HG03025 (cell line): ENCODE measurements around the gene ZNF438.
"Not testable (repeated sequence)": the region's sequence is repeated elsewhere in the genome, so short reads cannot be mapped to it uniquely, and the experiment has no call there.

Experiments
- ATAC-seq: cut with Tn5 transposase; IDR thresholded peaks from one replicate; pipeline ENCODE4 v1.9.1; 2021; ENCODE audit warnings: mild to moderate bottlenecking, moderate library complexity; ENCODE audit not compliant: unreplicated experiment, low FRiP score

Gene ZNF438

GRCh38 chr10:30818854-30819253 lies 212.8 kb downstream of the ZNF438 start:
- no peak for ATAC-seq

DNA sequence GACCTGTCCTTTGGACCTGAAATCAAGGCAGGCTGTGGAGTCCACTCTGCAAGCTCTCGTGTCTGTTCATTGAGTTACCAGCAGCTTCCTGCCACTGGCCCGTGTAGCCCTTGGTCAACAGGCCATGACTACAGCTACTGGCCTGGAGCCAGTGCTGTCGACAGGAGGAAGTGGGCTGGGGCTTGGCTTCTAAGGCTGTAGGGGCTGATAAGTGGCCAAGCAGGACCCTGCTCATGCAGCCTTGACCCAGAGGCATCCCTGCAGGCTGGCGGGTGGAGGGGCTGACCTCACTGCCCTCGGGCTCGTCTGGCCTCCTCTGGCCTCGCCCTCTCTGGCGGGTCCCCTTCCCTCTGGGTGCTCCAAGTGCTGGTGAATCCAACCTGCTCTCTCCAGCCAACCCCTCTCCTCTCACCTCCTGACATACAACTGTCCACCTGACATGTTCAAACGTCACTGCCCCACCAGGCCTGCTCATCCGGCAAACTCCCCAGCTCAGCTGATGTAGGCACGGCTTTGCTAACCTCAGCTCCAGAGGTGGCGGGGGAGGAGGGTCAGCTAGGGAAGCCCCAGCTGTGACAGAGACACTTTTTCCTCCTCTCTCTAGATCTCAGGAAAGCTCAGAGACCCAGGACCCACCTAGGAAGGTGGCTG lies 213.5 kb downstream of the ZNF438 start:
- no peak for ATAC-seq

DNA sequence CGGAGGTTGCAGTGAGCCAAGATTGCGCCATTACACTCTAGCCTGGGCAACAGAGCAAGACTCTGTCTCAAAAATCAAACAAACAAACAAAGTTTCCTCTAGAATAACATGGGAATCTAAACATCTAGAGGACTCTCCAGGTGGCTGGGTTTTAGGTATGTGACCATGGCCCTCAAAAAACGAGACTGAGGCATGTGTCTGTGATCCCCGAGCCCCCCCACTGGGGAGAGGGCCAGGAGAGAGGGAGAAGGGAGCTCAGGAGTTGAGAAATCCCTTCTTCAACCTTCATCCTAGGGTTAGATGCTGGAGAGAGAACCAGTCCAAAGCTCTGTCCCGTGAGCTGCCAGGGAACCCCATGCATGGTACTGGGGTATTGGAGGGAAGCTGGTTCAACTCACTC lies 214.1 kb downstream of the ZNF438 start:
- ATAC-seq: no peak

DNA sequence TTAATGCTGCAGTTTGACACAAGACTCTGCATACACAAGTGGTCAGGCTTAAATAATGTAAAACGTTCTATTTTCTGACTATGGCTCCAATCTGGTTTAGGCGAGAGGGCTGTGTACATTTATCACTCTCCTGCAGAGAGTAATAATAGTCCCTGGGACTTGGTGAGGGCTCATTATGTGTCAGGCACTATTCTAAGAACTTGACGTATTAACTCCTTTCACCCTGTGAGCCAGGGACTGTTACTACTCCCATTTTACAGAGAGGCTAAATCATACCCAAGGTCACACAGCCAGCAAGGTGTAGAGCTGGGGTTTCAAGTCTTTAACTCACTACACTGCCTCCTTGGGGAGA lies 214.9 kb downstream of the ZNF438 start:
- no peak for ATAC-seq

GRCh38 chr10:30816159-30816819 lies 215.4 kb downstream of the ZNF438 start:
- ATAC-seq: no peak

GRCh38 chr10:30813872-30814481 lies 217.7 kb downstream of the ZNF438 start:
- no peak for ATAC-seq

- ATAC-seq: no peak
These were observed 219.4 kb downstream of the ZNF438 start for GRCh38 chr10:30812018-30812851.

DNA sequence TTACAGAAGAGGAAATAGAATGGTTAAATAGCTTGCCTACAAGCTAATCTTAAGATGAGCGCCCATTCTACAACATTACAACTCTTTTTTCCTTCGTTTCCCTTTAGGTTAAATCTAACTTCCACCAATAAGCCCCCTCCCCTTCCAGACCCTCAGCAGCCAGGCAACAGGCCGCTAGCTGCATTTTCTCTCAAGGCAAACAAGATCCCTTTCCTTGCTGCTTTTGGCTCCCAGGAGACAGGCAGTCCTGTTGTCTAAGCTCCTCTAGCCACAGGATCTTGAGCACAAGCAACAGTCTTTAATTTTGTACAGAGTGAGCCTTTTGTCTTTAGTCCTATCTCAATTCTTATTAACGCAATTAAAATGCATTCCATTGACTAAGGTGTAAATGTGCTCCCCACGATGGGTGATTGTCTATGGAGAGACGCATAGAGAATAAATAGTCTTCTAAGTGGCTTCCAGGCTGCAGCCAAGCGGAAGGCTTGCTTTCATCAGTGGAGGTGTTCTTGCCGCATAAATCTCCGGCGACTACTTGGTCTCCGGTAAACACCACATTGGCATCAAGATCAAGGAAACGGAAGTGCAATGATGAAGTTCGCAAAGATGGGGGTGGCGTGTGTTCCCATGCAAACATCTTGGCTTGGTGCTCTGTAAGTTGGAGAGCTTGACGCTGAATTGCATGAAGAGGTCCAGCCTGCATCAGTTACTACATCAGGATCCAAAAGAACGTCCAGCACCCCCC lies 220.2 kb downstream of the ZNF438 start:
- no peak for ATAC-seq

GRCh38 chr10:30810416-30810815 lies 221.2 kb downstream of the ZNF438 start:
- ATAC-seq: no peak

- no peak for ATAC-seq
These were observed 224.8 kb downstream of the ZNF438 start for GRCh38 chr10:30806850-30807249.

- no peak for ATAC-seq
These were observed 226.6 kb downstream of the ZNF438 start for GRCh38 chr10:30805061-30805460.

GRCh38 chr10:30804478-30805055 lies 227.1 kb downstream of the ZNF438 start:
- ATAC-seq: no peak

DNA sequence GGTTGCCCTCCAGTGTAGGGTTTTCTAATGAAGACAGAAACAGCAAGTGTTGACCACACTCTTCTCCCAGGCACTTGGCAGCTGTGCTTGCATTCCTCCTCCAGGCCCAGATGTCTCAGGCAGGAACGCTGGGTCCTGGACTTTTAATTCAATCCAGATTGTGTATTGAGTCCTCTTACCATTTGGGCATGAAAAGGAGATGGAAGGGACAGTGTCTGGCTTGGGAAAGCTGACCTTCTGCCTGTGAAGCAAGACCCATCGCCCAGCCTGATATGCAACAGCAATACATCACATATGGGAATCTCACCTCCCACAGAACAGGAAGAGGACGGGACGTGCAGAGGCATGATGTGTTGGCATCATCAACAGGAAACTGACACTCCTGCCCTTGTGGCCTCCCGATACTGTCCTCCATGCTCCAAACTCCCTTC lies 227.8 kb downstream of the ZNF438 start:
- no peak for ATAC-seq

DNA sequence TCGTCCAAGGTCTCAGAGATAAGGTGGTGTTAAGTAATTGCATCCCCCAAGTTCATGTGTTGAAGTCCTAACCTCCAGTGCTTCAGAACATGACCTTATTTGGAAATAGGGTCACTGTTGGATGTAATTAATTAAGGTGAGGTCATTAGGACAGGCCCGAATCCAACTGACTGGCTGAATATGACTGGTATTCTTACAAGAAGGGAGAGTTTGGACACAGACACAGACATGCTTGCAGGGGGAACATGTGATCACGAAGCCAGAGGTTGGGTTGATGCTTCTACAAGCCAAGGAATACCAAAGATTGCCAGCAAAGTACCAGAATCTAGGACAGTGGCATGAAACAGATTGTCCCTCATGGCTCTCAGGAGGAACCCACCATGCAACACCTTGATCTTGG lies 228.6 kb downstream of the ZNF438 start:
- ATAC-seq: no peak

- no peak for ATAC-seq
These were observed 231.3 kb downstream of the ZNF438 start for GRCh38 chr10:30800368-30800767.

DNA sequence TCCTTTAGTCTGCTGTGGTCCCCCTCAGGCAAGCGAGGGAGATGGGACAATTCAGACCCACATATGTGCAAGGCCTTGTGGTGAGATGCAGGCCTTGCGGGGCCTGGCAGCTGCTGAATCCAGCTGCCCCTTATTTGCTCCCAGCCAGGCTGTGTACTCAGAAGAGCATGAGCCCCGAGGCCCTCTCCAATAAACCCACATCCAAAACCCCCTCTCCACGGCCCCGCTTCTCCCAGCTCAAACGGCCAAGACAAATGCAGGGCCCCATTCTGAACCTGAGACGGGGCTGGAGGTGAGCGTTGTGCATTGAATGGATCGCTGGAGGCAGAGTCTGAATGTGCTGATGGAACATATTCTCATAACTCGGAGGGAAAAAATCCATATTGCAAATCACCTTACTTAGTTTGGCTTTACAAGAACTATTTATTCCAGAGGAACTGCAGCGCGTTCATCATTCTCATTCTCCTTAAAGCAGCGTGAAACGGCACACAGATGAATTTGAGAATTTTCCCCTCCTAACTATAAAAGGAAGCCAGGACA lies 232.9 kb downstream of the ZNF438 start:
- no peak for ATAC-seq

- not testable (repeated sequence) for ATAC-seq
These were observed 236.6 kb downstream of the ZNF438 start for GRCh38 chr10:30795024-30795423.
